ENCODE measurements around the gene ATL2.
"Not testable (repeated sequence)": the region's sequence is repeated elsewhere in the genome, so short reads cannot be mapped to it uniquely, and the experiment has no call there.

Gene ATL2

DNA sequence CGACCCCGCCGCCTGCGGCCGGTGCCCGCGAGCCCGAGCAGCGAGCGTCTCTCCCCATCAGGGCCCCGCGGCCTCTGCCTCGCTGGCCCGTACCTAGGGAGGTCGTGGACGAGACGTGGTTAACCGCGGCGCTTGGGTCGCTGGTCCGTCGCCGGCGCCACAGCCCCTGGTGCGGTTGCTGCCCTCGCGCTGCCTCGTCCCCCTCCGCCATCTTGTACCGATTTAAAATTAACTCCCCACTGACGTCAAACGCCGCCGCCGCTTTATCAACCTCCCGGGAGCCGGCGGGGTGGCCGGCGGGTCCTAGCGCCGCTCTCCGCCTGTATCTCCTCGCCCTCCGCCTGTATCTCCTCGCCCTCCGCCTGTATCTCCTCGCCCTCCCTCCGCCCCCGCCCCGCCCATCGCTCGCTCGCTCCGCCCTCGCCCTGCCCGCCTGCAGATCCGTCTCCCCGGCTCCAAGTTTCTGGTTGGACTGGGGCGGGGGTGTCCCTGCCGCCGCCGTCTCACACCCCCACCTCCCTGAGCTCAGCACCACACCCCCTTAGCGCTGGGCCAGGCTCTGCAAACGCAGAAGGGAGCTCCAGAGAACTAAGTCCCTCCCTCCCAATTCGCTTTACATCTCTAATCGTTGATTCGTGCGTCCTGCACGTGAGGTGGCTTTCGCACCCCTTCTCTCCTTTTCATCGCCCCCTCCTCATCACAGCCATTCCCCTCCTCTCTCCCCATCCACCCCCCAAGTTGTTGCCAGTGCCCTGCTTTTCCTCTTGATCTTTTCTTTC, at the start of gene ATL2:
TSS of gene ATL2 (minus strand) at position 224 of the 779 bp plus-strand sequence. CDS start at position 211, 13 bp downstream.
- peak; percentile 95 for DNase-seq

DNA sequence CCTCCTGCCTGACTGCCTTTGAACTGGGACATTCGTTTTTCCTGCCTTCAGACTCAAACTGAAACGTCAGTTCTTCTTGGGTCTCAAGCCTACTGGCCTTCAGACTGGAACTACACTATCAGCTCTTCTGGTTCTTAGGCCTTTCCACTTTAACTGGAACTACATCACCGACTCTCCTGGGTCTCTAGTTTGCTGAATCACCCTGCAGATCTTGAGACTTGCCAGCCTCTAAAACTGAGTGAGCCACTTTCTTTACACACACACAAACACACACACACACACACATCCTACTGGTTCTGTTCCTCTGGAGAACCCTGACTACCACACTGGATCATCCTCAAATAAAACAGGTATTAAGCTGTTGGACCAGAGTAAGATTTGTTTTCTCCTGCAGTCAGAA, 46.7 kb upstream of the ATL2 start:
- DNase-seq: no peak

DNA sequence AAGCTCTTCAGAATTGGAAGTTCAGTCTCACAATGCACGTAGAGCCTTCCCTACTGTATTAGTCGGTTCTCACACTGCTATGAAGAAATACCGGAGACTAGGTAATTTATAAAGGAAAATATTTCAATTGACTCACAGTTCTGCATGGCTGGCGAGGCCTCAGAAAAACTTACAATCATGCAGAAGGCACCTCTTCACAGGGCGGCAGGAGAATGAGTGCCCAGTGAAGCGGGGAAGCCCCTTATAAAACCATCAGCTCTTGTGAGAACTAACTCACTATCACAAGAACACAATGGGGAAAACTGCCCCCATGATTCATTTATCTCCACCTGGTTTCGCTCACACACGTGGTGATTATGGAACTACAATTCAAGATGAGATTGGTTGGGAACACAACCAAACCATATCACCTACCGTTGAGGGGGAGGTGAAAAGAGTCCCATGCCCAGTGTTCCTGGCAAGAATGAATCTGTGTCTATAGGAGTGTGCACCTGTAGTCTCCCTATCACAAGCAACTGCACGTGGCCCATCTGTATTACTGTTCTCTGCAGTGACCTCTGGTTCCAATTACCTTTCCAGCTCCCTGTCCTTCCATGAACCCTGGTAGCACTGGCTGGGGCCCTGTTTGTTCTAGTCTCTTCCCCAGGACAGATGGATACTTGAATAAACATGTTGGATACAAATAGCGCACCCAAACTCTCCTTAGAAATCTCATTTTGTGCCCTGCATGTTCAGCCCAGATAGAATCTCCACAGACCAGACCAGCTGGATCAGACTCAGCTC, 44.4 kb upstream of the ATL2 start:
- DNase-seq: no peak

DNA sequence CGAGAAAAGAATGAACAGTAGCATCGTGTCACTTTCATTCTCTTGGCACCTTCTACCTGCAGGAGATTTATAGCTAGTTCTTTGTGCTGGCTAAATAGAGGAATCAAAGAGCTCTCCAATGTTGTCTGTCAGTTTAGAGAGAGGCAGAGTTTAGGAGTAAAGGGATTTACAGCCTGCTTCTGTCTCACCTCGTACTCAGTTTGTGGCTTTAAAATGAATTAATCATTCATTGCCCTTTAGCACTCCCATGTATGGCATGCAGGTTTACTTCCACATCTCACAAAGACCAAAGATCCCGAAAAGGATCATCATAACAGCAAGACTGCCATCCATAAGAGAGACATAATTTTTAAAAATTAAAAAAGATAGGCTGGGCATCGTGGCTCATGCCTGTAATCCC, 42.4 kb upstream of the ATL2 start:
- DNase-seq: no peak

DNA sequence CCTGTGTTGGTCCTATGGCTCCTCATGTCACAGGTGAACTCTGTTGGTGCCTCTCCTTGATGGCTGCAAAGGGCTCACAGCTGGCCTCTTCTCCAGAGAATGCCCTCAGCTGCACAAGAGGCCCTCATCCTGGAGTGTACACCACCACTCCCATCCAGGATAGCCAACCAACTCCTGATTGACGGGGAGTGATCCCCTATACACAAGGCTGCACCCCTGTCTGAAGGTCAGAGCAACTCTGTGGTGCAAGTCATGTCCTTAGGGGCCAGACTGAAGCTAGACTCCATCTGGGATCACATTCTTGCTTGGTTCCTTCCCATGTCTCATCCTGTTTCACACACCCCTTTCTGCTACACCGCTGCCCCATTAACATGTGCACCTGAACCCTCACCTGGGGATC, 41.7 kb upstream of the ATL2 start:
- DNase-seq: no peak

DNA sequence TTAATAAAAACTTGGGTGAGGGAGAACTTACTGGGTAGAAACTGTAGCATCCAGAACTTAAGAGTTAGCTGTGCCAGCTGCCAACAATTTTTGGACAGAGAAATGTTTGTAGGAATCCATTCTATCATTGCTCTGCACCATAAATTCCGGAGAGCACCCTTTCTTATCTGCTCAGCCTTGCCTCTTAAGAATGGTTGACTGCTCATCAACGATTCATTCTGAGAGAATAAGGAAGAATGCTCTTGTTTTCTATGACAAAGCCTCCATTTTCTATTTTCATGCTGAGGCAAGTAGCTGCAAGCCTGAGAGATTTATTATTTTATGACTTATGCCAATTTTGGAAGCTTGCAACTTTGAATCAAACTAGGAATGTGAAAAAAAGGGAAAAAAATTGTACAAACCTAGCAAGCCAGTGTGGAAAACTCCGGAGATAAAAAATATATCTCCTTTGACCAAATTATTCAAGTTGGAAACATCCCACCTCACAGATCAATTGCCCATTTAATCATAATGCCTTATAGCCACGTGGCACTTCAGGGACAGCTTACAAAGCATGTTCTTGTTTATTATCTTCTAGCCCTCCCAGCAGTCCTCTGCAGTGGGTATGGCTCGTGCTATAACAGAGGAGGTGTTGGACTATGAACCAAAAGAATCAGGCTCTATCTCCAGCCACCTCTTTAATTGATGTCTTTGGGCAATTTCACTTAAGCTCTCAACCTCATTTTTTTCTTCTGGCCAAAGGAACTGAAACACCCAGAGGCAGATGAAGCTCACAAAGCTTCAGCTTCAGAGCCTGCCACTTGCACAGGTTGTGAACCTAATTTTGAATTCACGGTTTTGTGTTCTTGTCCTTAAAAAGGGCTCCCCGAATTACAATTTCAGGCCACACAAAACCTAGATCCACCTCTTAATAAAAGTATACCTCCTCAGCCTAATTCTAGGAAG, 40.9 kb upstream of the ATL2 start:
- no peak for DNase-seq

DNA sequence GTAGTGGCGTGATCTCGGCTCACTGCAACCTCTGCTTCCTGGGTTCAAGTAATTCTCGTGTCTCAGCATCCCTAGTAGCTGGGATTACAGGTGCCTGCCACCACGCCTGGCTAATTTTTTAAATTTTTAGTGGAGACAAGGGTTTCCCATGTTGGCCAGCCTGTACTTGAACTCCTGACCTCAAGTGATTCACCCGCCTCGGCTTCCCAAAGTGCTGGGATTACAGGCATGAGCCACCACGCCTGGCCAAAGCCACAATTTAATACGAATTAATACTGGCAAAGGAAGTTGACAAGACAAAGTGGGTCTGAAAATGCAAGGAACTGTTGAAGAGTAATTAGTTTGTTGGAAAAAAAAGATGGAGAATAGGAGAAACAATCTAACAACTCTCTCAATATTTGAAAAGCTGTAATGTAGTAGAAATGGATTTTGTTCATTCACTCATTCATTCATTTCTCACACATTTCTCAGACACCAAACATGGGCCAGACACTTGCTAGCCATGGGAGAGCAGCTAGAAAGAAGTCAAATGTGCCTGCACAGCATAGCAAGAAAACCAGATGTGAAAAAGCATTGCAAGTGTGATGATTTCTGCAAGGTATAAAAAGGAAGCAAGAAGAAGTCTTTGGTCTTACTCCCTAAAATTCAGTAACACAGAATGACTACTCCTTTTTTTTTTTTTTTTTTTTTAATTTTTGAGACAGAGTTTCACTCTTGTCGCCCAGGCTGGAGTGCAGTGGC, 39.4 kb upstream of the ATL2 start:
- DNase-seq: no peak

DNA sequence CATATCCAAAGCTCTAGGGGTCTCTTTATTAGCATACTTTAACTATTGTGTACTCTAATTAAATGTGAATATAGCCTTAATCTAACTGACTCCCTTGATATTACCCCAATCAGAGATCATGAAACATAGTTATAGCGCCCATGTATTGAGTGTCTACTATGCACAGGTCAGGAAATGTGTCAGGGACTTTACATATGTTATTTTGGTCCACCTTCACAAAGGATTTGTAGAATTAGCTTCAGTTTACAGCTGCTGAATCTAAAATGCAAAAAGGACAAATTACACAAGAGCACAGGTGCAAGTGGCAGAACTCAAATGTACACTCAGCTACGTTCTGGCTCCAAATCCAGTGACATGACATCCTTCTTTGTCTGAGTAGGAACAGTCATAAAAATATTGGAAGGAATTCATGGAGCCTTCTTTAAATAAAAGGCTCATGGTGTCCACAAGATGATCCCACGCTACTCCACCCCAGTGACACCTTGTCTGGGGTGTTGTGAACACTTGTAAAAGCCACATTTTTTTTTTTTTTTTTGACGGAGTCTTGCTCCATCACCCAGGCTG, 38.7 kb upstream of the ATL2 start:
- DNase-seq: no peak

DNA sequence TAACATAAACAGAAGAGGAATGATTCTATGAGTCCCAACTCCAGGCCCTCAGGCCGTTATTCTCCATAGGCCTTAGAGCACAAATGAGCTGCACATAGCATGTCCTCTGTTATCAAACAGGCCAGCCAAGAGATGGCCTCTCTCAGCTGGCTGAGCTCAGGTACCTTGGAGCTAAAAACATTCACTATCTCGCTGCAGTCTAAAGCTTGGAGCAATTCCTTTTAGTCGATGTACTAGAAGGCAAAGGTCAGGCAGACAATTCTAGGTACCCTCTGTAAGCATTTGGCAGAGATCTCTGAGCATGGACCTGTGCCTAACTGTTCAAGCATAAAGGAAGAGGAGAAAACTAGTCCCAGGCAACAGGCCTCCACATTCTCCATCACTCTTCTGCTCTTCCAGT, 38.0 kb upstream of the ATL2 start:
- no peak for DNase-seq

DNA sequence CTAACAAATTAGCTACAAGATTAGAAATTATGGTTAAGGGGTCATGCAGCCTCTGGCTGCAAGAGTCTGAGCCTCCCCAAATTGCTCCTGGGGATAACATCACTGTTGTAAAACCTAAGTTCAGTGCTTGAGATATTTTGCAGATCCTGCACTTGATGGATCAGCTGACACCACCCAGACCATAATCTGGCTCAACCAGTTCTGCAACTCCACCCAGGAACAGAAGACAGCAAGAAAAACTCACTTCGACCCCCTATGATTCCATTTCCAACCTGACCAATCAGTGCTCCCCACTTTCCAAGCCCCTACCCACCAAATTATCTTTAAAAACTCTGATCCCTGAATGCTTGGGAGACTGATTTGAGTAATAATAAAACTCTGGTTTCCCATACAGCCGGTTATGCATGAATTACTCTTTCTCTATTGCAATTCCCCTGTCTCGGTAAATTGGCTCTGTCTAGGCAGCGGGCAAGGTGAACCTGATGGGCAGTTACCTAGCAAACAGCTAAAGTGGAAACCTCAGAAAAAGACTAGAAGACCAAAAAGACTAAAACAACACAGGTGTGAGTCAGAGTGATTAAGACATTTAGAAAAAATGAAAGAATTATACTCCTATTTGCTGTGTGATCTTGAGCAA, 35.3 kb upstream of the ATL2 start:
- DNase-seq: not testable (repeated sequence)

DNA sequence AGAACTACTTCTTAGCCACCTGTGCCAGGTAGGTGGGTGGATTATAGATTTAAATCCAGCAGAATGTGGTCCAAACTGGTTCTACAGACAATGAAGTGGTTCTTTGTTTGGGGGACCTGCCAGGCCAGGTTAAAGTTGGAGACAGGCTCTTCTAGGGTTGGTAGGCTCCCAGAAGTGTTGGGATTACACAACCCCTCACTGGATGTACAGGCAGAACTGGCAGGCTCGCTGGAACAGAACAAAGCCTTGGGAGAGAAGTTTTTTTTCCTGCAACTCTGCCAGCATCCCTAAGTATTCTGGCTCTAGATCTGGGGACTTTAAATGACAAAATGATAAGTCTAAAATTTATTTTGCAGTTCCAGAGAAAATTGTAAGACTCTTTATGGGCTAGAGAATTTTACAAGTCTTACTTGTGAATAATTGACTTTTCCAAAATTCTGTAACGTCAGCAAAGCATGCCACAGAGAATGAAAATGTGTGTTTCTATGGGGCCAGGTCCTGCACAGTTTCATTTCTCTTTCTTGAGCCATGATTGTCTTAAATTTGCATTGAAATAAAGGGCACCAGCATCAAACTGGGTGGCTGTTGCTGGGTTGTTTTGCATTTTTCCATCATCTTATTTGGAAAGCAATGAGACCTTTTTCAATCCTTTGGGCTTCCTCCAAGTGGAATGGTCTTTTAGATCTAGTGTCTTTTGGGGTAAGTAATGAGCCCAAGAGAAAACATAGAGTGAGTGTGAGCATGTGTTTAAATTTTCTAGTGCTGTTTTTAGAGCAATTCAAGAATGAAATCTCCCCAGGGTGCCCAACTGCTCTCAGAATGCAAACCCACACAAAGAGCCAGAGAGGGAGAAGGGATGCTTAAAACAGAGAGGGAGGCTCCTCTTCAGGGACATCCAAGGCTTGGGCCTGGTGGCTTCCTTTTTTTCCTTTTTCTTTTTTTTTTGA, 32.4 kb upstream of the ATL2 start:
- DNase-seq: no peak

DNA sequence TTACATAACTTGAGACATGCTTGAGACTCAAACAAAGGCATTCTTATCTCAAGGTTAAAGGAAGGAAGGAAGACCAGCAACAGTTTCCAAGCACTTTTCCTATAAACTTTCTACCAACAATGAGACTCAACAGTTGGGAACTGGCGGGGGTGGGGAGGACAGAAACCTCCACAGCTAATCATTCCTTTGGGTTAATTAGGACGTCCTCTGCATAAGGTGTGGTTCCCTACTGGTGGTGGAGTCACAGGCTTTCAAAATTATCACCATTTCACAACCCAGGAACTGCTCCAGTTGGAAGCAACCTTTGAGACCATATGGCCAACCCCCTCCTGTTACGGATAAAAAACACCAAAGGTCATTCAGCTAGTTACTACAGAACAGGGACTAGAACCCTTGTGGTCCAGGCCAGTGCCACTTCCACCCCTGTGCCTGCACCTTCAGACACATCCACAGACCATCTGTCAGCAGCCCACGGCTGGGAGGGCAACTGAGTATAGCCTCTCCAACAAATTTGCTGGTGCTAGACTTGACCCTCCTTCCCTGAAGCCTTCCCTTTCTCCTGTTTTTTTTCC, 30.1 kb upstream of the ATL2 start:
- no peak for DNase-seq

DNA sequence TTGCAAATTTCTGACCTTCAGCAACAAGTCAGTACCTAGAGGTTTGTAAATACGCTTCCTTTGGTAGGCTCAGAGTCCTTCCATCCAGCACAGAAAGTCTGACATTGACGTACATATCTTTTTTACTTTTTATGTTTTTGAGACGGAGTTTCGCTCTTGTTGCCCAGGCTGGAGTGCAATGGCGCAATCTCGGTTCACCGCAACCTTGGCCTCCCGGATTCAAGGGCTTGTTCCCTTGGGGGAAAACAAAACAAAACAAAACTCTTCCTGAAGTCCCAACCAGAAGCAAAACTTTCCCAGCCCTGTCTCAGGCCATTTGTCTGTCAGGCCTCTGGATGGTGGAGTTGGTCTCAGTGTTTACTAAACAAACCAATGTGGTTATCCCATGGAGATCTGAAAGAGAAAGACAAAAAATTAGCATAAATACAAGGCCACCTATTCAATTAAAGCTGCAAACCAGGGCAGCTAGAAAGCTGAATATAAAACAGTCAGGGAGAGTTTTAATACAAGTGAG, 29.6 kb upstream of the ATL2 start:
- no peak for DNase-seq

DNA sequence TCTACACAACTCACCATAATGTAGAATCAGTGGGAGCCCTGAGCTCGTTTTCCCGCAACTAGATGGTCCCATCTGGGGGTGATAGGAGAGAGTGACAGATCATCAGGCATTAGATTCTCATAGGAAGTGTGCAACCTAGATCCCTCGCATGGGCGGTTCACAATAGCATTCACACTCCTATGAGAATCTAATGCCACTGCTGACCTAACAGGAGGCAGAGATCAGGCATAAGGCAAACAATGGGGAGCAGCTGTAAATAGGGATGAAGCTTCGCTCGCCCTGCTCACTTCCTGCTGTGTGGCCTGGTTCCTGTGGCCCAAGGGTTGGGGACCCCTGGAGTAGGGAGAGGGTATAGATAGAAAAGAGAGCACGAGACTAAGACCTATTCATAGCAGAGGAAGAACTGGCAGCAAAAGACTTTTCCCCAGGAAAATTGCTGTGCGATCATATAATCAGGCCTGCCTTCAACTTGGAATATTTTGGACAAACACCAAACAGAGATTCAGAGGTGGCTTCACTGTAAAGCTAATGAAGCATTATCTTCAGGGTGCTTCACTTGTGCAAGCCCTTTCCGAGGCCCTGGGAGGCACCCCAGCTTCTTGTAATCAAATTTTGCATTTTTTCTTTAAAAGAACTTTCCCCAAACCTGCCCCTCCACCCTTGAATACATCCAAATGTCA, 29.0 kb upstream of the ATL2 start:
- no peak for DNase-seq

DNA sequence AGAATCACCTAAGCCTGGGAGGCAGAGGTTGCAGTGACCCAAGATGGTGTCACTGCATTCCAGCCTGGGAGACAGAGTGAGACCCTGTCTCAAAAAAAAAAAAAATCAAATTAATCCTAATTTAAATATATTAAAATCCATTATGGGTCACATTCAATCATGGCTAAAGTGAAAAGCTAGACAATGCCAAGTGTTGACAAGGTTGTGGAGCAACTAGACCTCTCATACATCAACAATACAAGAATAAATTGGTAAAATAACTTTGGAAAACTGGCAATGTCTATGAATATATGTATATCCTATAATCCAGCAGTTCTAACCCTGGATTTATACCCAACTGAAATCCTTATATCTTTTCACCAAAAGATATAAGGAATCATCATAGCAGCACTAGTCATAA, 23.4 kb upstream of the ATL2 start:
- no peak for DNase-seq

DNA sequence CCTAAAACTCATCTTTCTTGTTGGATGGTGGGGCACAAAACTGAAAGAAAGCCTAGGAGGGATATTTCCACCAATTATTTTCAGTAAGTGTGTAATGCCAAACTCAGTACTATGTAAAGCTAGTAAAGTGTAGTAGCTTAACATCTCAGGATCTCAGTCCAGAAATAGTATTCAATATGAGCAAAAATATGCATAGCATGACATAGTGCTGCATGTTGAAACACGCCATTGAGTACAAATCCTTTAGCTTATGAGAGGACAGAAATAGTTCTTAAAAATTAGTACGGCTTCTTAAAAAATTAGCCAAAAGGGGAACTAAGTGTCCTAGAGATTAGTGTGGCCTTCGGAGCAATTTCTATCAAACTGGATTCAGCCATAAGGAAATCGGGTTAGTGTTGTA, 21.7 kb upstream of the ATL2 start:
- DNase-seq: no peak

DNA sequence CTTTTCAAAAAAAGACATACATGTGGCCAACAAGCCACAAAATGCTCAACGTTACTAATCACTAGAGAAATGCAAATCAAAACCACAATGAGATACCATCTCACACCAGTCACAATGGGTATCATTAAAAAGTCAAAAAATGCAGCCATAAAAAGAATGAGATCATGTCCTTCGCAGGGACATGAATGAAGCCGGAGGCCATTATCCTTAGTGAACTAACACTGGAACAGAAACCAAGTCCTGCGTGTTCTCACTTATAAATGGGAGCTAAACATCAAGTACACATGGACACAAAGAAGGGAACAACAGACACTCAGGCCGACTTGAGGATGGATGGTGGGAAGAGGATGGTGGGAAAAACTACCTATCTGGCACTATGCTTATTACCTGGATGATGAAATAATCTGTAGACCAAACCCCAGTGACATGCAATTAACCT, 17.8 kb upstream of the ATL2 start:
- DNase-seq: no peak

DNA sequence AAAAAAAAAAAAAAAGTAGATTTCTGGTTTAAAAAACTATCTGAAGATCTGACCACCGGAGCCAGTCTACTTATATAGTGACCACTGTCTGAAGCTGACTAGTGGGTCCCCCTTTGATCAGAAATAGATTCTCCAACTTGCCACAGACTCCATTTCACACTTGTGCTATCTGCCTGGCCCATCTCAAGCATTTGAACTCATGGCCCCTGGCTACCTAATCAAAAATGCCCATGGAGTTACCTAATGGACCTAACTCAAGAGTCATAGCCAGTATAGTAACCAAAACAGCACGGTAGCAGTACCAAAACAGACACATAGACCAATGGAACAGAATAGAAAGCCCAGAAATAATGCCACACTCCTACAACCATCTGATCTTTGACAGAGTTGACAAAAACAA, 17.0 kb upstream of the ATL2 start:
- DNase-seq: no peak

DNA sequence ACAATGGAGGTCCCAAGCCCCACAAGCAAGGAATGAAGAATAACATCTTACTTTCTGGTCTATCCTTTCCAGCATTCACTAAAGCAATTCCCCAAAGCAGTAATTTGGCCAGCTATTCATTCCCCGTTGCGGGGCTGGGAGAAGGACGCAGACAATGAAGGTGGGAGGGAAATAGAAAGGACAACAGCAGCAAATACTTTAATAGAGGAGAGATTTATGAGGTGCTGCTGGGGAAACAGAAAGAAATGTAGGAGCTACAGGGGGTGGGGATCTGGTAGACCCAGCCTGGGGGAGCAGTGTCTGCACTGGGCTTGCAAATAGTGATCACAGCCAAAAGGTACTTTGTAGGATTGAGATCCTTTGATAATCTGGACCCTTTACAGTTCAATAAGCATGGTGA, 13.9 kb upstream of the ATL2 start:
- no peak for DNase-seq
